ENCODE measurements around the gene SLIT3. TPM values are rescaled to one million over a fixed set of nuclear protein-coding genes. Genes with fewer than 3 reads are reported as not detected.

Gene SLIT3
- total RNA-seq, 1 experiment from 2014 or later: not detected

DNA sequence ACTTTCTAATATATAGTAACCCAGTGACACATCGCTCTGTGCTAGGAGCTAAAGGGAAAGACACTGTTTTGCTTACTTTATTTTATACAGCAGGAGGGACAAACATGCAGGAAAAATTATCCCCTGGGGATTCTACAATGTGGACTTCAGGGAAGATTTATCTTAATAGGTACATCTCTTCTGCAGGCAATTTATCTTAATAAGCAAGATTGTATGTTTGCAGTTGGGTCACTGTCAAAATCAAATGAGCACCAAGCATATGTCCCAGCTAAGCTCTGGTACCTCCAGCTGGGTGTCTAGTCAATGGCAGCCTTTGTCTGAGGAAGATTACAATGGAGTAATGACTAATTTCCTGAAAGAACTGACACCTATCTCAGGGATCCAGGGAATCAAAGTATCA lies 411.9 kb downstream of the SLIT3 start:
- no TSS peak for BruUV-seq (replicated peaks)
- Histone ChIP-seq H3K4me2 (no peak overlapping the region), H3K4me3 (no peak overlapping the region), H3K79me2 (ENCODE audit: low read depth) (no peaks in the 10 kb centered on the region), H3K9me3 (ENCODE audit: insufficient read depth, low read depth) (no peaks in the 10 kb centered on the region), H3K27me3 (ENCODE audit: insufficient read depth, low read depth) (peaks cover 90% of the 10 kb centered on the region), H3K27ac (no peak overlapping the region), H4K20me1 (ENCODE audit: insufficient read depth) (no peaks in the 10 kb centered on the region), H3K36me3 (ENCODE audit: low read depth) (no peaks in the 10 kb centered on the region), H3K9me2 (ENCODE audit: insufficient read depth) (no peaks in the 10 kb centered on the region), H3F3A (ENCODE audit: insufficient read depth, low read depth) (no peaks in the 10 kb centered on the region), H2AFZ (no peak overlapping the region), H3K4me1 (replicated peaks; ENCODE audit: insufficient read depth) (no peaks in the 10 kb centered on the region)
- ChIA-PET POLR2A (ENCODE audit: unreplicated experiment) (no interaction called here), CTCF (no interaction called here)
- TF ChIP-seq EZH2 (IDR thresholded peaks at IDR 0.05; ENCODE audit: low read depth): no peak
- TF ChIP-seq, protein P1, sequence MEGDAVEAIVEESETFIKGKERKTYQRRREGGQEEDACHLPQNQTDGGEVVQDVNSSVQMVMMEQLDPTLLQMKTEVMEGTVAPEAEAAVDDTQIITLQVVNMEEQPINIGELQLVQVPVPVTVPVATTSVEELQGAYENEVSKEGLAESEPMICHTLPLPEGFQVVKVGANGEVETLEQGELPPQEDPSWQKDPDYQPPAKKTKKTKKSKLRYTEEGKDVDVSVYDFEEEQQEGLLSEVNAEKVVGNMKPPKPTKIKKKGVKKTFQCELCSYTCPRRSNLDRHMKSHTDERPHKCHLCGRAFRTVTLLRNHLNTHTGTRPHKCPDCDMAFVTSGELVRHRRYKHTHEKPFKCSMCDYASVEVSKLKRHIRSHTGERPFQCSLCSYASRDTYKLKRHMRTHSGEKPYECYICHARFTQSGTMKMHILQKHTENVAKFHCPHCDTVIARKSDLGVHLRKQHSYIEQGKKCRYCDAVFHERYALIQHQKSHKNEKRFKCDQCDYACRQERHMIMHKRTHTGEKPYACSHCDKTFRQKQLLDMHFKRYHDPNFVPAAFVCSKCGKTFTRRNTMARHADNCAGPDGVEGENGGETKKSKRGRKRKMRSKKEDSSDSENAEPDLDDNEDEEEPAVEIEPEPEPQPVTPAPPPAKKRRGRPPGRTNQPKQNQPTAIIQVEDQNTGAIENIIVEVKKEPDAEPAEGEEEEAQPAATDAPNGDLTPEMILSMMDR (conservative IDR thresholded peaks at IDR 0.05): no peak
- no peak for DNase-seq
- intact Hi-C loops (cut with micrococcal nuclease; ENCODE audit: unreplicated experiment): no loop called here

DNA sequence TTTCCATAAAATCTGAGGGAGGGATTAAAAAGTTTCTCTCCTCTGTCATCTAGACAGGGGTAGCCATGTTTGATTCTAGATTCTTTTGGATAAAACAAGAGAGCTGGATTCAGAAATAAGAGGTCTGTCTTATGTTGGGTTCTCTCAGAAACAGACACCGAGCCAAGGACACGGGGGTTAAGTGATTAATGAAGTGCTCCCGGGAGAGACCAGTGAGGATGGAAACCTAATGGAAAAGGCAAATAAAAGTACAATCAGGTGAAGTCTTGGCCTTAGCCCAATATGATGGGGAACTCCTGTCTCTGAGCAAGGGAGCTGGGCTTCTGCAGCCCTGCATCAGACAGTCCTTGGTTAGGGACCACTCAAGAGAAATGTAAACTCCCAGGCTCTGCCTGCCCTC lies 413.0 kb downstream of the SLIT3 start:
- Histone ChIP-seq H3K4me3 (no peak overlapping the region), H2AFZ (no peak overlapping the region), H3K4me1 (replicated peaks; ENCODE audit: insufficient read depth) (no peaks in the 10 kb centered on the region), H4K20me1 (ENCODE audit: insufficient read depth) (no peaks in the 10 kb centered on the region), H3K27me3 (ENCODE audit: insufficient read depth, low read depth) (peaks cover 88% of the 10 kb centered on the region), H3K36me3 (ENCODE audit: low read depth) (no peaks in the 10 kb centered on the region), H3K9me2 (ENCODE audit: insufficient read depth) (no peaks in the 10 kb centered on the region), H3K4me2 (no peak overlapping the region), H3K9me3 (ENCODE audit: insufficient read depth, low read depth) (no peaks in the 10 kb centered on the region), H3K27ac (no peak overlapping the region), H3K79me2 (ENCODE audit: low read depth) (no peaks in the 10 kb centered on the region), H3F3A (ENCODE audit: insufficient read depth, low read depth) (no peaks in the 10 kb centered on the region)
- CTCF ChIA-PET: no interaction called here
- POLR2A ChIA-PET (ENCODE audit: unreplicated experiment): no interaction called here
- DNase-seq: no peak
- intact Hi-C loops (cut with micrococcal nuclease; ENCODE audit: unreplicated experiment): no loop called here
- BruUV-seq (replicated peaks): no TSS peak
- TF ChIP-seq, protein P1 (conservative IDR thresholded peaks at IDR 0.05): no peak
- no peak for TF ChIP-seq EZH2 (IDR thresholded peaks at IDR 0.05; ENCODE audit: low read depth)

DNA sequence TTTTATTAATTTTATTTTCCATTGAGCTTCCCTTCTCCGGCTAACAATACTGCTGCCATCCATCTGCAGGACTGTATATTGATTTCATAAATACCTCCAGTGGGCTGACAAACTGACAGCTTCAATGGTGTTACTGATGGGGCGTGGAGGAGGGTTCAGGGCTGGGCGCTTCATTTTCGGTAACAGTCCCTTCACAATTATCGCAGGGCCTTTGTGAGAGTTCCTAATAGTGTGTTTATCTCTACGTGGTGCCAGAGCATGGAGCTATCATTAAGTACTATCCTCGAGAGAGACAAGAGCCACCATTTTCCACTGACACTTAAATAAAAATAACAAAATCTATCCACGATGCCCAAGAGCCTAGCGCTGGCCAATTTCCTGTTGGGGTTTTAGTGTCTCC lies 414.8 kb downstream of the SLIT3 start:
- Histone ChIP-seq H3K27ac (no peak overlapping the region), H3K79me2 (ENCODE audit: low read depth) (no peaks in the 10 kb centered on the region), H3K27me3 (ENCODE audit: insufficient read depth, low read depth) (peaks cover 88% of the 10 kb centered on the region), H2AFZ (no peak overlapping the region), H3F3A (ENCODE audit: insufficient read depth, low read depth) (no peaks in the 10 kb centered on the region), H3K4me2 (no peak overlapping the region), H3K4me3 (no peak overlapping the region), H3K4me1 (replicated peaks; ENCODE audit: insufficient read depth) (no peaks in the 10 kb centered on the region), H3K36me3 (ENCODE audit: low read depth) (no peaks in the 10 kb centered on the region), H4K20me1 (ENCODE audit: insufficient read depth) (no peaks in the 10 kb centered on the region), H3K9me2 (ENCODE audit: insufficient read depth) (no peaks in the 10 kb centered on the region), H3K9me3 (ENCODE audit: insufficient read depth, low read depth) (no peaks in the 10 kb centered on the region)
- POLR2A ChIA-PET (ENCODE audit: unreplicated experiment): no interaction called here
- no peak for DNase-seq
- BruUV-seq (replicated peaks): no TSS peak
- CTCF ChIA-PET: no interaction called here
- intact Hi-C loops (cut with micrococcal nuclease; ENCODE audit: unreplicated experiment): no loop called here
- TF ChIP-seq, protein P1 (conservative IDR thresholded peaks at IDR 0.05): no peak
- TF ChIP-seq EZH2 (IDR thresholded peaks at IDR 0.05; ENCODE audit: low read depth): no peak

All from PC-9 (cell line).